ENCODE measurements around the gene PALM.

Gene PALM

DNA sequence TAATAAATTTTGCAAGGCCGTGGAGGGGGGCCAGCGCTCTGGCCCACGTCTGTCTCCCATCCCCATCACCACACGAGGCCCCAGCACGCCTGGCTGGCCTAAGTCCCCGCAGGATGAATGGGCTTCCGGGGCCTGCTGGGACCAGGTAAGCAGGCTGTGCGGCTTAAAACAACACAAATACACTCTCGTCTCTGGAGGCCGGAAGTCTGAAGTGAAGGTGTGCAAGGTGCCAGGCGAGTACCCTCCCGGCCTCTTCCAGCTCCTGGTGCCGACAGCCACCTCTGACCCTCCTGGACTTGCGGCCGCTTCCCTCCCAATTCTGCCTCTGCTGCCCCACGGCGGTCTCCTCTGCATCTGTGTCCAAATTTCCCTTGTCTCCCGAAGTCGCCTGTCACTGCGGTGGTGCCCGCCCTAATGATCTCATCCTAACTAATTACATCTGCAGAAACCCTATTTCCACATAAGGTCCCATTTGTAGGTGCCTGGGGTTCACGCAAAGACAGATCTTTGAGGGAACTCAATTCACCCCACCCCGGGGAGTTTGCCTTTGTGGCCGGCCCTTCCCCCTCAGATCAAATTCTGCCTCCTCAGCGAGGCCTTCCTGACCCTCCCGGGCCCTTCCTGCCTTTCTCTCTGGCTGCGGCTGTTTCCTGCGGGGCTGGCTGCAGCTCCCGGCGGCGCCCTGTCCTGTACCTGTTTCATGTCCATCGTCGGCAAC is 80.4 kb downstream of the PALM start:
- TF ChIP-seq, protein P1, sequence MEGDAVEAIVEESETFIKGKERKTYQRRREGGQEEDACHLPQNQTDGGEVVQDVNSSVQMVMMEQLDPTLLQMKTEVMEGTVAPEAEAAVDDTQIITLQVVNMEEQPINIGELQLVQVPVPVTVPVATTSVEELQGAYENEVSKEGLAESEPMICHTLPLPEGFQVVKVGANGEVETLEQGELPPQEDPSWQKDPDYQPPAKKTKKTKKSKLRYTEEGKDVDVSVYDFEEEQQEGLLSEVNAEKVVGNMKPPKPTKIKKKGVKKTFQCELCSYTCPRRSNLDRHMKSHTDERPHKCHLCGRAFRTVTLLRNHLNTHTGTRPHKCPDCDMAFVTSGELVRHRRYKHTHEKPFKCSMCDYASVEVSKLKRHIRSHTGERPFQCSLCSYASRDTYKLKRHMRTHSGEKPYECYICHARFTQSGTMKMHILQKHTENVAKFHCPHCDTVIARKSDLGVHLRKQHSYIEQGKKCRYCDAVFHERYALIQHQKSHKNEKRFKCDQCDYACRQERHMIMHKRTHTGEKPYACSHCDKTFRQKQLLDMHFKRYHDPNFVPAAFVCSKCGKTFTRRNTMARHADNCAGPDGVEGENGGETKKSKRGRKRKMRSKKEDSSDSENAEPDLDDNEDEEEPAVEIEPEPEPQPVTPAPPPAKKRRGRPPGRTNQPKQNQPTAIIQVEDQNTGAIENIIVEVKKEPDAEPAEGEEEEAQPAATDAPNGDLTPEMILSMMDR (IDR thresholded peaks at IDR 0.05; ENCODE audit: extremely low read depth, insufficient read depth, missing control alignments): no peak
- in situ Hi-C loops (cut with MboI; ENCODE audit: low pct_unique_long_range_greater_than_20kb, low sequenced_read_pairs, unreplicated experiment): no loop called here
- DNase-seq (ENCODE audit: low spot score): no peak

DNA sequence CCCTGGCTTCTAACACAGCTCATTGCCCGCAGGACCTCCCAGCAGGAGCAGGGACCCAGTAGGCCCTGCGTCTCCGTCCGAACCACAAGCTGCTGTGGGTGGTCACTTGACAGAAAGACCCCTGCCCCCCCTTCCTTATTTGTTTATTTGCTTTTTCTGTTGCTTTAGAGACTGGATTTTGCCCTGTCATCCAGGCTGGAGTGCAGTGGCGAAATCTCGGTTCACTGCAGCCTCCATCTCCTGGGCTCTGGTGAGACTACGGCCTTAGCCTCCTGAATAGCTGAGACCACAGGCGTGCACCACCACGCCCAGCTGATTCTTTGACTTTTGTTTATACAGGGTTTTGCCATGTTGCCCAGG is 80.9 kb downstream of the PALM start:
- in situ Hi-C loops (cut with MboI; ENCODE audit: low pct_unique_long_range_greater_than_20kb, low sequenced_read_pairs, unreplicated experiment): no loop called here
- no peak for DNase-seq (ENCODE audit: low spot score)
- TF ChIP-seq, protein P1 (IDR thresholded peaks at IDR 0.05; ENCODE audit: extremely low read depth, insufficient read depth, missing control alignments): no peak

DNA sequence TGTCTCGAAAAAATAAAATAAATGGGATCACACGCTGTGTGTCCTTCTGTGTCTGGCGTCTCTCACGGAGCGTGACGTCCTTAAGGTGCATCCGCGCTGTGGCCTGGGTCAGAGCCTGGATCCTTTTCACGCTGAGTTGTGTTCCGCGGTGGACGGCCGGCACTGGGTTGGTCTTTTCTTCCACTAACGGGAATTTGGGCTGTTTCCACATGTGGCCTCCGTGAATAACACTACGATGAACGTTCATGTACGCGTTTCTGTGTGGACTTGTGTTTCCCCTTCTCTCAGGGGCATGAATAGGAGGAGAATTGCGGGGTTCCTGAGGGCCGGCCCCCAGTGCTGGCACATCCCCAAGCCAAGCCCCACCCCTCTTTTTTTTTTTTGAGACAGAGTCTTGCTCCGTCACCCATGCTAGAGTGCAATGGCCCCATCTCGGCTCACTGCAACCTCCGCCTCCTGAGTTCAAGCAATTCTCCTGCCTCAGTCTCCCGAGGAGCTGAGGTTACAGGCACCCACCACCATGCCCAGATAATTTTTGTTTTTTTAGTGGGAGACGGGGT is 82.4 kb downstream of the PALM start:
- TF ChIP-seq, protein P1 (IDR thresholded peaks at IDR 0.05; ENCODE audit: extremely low read depth, insufficient read depth, missing control alignments): no peak
- in situ Hi-C loops (cut with MboI; ENCODE audit: low pct_unique_long_range_greater_than_20kb, low sequenced_read_pairs, unreplicated experiment): no loop called here
- no peak for DNase-seq (ENCODE audit: low spot score)

DNA sequence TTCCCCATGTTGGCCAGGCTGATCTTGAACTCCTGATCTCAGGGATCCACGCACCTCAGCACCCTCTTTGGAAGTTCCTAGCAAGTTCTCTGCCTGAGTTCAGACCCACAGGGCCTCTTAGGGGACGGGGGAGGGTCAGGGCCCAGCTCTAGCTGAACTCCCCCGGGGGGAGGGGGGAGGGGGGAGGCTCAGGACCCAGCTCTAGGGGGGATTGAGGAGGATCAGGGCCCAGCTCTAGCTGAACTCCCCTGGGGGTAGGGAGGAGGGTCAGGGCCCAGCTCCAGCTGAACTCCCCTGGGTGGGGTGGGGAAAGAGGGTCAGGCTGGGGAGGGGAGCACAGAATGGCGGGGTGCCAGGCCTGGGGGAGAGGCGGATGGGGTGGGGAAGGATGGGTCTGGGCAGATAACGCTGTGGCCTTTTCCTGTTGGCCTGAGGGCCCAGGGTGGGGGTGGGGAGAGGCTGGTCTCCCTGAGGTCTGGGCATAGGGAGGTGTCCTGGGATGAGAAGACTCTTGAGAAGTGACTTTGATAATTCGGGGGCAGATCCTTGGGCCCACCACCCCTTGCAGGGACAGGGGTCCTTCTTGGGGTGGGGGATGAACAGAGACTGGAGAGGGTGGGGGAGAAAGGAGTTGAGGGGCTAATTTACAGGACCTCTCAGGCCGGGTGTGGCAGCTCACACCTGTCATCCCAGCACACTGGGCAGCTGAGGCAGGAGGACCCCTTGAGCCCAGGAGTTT is 83.0 kb downstream of the PALM start:
- in situ Hi-C loops (cut with MboI; ENCODE audit: low pct_unique_long_range_greater_than_20kb, low sequenced_read_pairs, unreplicated experiment): no loop called here
- no peak for DNase-seq (ENCODE audit: low spot score)
- TF ChIP-seq, protein P1 (IDR thresholded peaks at IDR 0.05; ENCODE audit: extremely low read depth, insufficient read depth, missing control alignments): no peak

DNA sequence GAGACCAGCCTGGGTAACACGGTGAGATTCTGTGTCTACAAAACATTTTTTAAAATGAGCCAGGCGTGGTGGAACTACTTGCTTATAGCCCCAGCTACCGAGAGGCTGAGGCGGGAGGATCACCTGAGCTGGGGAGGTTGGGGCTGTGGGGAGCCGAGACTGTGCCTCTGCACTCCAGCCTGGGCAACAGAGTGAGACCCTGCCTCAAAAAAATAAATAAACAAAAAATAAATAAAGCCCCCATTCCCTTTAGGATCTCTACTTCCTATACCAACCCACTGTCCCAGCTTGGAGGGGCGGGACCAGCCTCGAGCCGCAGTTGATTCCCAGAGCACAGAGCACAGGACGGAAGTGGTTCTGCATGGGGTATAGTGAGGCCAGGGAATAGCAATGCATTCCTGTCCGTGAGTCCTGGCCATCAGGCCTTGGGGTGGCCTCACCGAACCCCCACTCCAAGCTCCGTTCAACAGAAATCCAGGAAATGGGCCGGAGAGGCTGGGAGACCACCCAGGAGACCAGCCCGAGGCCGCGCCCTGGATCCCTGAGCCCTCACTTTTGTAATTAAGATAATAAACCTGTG is 83.7 kb downstream of the PALM start:
- TF ChIP-seq, protein P1 (IDR thresholded peaks at IDR 0.05; ENCODE audit: extremely low read depth, insufficient read depth, missing control alignments): no peak
- no peak for DNase-seq (ENCODE audit: low spot score)
- in situ Hi-C loops (cut with MboI; ENCODE audit: low pct_unique_long_range_greater_than_20kb, low sequenced_read_pairs, unreplicated experiment): no loop called here

DNA sequence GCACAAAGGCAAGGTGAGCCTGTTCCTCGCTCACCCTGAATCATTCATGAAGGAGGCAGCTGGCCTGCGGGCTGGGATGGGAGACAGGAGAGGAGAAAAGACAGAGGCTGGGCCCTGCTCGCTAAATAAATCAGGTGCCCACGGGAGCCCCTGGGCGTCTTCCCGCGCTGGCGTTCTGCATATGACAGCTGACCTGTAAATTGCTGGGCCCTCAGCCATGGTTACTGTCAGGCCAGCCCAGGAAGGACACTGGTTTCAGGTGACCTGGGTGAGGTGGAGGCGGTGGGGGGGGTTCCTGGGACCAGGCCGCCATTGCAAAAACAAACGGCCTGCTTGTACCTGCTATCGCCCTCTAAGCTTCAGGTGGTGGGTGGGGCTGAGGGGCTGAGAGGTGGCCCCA is 85.1 kb downstream of the PALM start:
- no peak for DNase-seq (ENCODE audit: low spot score)
- TF ChIP-seq, protein P1 (IDR thresholded peaks at IDR 0.05; ENCODE audit: extremely low read depth, insufficient read depth, missing control alignments): no peak
- in situ Hi-C loops (cut with MboI; ENCODE audit: low pct_unique_long_range_greater_than_20kb, low sequenced_read_pairs, unreplicated experiment): no loop called here

Data from GM13977 (cell line).